ENCODE measurements around the gene CCR6. TPM values are rescaled to one million over a fixed set of nuclear protein-coding genes. Genes with fewer than 3 reads are reported as not detected.
"Not testable (repeated sequence)": the region's sequence is repeated elsewhere in the genome, so short reads cannot be mapped to it uniquely, and the experiment has no call there.

Gene CCR6
- total RNA-seq, 1 experiment from 2014 or later = not detected

DNA sequence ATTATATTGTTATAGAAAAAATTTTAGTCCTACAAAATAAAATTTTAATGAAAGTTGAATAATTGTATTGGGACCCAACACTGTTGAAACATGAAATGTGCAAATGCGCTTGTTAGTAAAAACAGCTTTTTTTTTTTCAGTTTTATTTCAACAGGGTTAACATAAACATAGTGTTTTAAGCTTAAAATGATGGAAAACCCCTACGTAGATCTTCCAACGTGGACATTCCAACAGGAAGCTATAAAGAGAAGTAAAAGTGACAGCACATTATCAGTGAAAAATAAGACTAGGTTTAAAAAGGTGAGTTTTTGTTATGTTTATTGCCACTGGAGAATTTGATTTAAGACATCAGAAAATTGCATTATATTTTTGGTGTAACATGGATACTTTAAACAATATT is 41.4 kb downstream of the CCR6 start:
- POLR2A ChIA-PET = no interaction called here
- peaks cover 2% of the 10 kb centered on the region for H3K27me3 Mint-ChIP-seq (ENCODE audit: insufficient read depth, unreplicated experiment)
- H3K9me3 ChIP-seq = no peaks in the 10 kb centered on the region
- intact Hi-C loops (cut with micrococcal nuclease; ENCODE audit: unreplicated experiment) = no loop called here
- peaks cover 13% of the 10 kb centered on the region for H3K4me1 Mint-ChIP-seq (ENCODE audit: low read depth, unreplicated experiment)
- DNase-seq = no peak
- H3K27ac Mint-ChIP-seq (ENCODE audit: unreplicated experiment) = no peak overlapping the region
- no peaks in the 10 kb centered on the region for H3K27me3 ChIP-seq (replicated peaks; ENCODE audit: control insufficient read depth, insufficient read depth, low read length)
- 0 out of 2 replicates have a peak, but pooled peaks cover 7% of the 10 kb centered on the region for H3K4me1 ChIP-seq
- no peaks in the 10 kb centered on the region for H3K9me3 Mint-ChIP-seq (ENCODE audit: unreplicated experiment)
- CTCF ChIA-PET = no interaction called here
- no peaks in the 10 kb centered on the region for H3K36me3 ChIP-seq (ENCODE audit: control insufficient read depth, insufficient read depth, low read length)
- TF ChIP-seq, protein P1, sequence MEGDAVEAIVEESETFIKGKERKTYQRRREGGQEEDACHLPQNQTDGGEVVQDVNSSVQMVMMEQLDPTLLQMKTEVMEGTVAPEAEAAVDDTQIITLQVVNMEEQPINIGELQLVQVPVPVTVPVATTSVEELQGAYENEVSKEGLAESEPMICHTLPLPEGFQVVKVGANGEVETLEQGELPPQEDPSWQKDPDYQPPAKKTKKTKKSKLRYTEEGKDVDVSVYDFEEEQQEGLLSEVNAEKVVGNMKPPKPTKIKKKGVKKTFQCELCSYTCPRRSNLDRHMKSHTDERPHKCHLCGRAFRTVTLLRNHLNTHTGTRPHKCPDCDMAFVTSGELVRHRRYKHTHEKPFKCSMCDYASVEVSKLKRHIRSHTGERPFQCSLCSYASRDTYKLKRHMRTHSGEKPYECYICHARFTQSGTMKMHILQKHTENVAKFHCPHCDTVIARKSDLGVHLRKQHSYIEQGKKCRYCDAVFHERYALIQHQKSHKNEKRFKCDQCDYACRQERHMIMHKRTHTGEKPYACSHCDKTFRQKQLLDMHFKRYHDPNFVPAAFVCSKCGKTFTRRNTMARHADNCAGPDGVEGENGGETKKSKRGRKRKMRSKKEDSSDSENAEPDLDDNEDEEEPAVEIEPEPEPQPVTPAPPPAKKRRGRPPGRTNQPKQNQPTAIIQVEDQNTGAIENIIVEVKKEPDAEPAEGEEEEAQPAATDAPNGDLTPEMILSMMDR (IDR thresholded peaks at IDR 0.05; ENCODE audit: insufficient read depth in 1 of 2, low read depth in 1 of 2, low read length in 1 of 2, severe bottlenecking in 1 of 2, unreplicated experiment in 1 of 2) = no peak
- H3K4me3 ChIP-seq (ENCODE audit: low read depth, low read length) = no peak overlapping the region
- peaks cover 6% of the 10 kb centered on the region for H3K36me3 Mint-ChIP-seq (ENCODE audit: insufficient read depth, unreplicated experiment)
- no TSS peak for BruUV-seq (replicated peaks)
- H3K4me3 Mint-ChIP-seq (ENCODE audit: unreplicated experiment) = no peak overlapping the region

DNA sequence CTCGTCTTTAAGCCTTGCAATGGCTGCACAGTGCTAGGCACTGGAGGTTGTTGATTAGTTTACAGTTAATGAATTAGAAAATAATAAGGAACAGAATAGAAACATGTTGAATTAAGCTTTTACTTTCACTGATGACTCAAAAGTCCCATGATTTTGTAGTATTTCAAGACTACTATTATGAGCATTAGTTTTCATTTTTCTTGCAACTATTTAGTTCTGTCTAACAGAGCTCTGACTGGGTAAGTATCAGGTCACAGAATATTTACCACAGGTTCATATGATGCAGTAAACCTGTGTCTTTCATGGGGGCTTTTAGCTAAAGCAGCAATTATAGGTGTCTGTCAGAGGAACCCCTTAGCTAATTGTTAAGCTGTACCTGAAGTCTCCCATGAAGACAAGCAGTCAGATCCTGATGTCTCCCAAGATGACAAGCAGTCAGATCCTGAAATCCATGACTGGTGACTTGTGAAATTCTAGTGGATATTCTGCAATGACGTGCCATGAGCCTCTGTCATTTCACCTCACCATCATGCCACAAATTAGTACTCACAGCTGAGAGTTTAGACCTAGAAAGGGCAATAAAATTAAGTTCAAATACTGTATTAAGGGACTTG is 43.1 kb downstream of the CCR6 start:
- H3K4me3 Mint-ChIP-seq (ENCODE audit: unreplicated experiment) = no peak overlapping the region
- ChIA-PET CTCF (no interaction called here), POLR2A (no interaction called here)
- BruUV-seq (replicated peaks) = no TSS peak
- Histone ChIP-seq H3K4me3 (ENCODE audit: low read depth, low read length) (no peak overlapping the region), H3K36me3 (ENCODE audit: control insufficient read depth, insufficient read depth, low read length) (no peaks in the 10 kb centered on the region), H3K27me3 (replicated peaks; ENCODE audit: control insufficient read depth, insufficient read depth, low read length) (no peaks in the 10 kb centered on the region), H3K4me1 (0 out of 2 replicates have a peak, but pooled peaks cover 7% of the 10 kb centered on the region), H3K9me3 (no peaks in the 10 kb centered on the region)
- intact Hi-C loops (cut with micrococcal nuclease; ENCODE audit: unreplicated experiment) = no loop called here
- H3K4me1 Mint-ChIP-seq (ENCODE audit: low read depth, unreplicated experiment) = peaks cover 13% of the 10 kb centered on the region
- H3K36me3 Mint-ChIP-seq (ENCODE audit: insufficient read depth, unreplicated experiment) = peaks cover 6% of the 10 kb centered on the region
- no peak for DNase-seq
- H3K27ac Mint-ChIP-seq (ENCODE audit: unreplicated experiment) = no peak overlapping the region
- H3K27me3 Mint-ChIP-seq (ENCODE audit: insufficient read depth, unreplicated experiment) = peaks cover 3% of the 10 kb centered on the region
- no peaks in the 10 kb centered on the region for H3K9me3 Mint-ChIP-seq (ENCODE audit: unreplicated experiment)
- TF ChIP-seq, protein P1 (IDR thresholded peaks at IDR 0.05; ENCODE audit: insufficient read depth in 1 of 2, low read depth in 1 of 2, low read length in 1 of 2, severe bottlenecking in 1 of 2, unreplicated experiment in 1 of 2) = no peak

DNA sequence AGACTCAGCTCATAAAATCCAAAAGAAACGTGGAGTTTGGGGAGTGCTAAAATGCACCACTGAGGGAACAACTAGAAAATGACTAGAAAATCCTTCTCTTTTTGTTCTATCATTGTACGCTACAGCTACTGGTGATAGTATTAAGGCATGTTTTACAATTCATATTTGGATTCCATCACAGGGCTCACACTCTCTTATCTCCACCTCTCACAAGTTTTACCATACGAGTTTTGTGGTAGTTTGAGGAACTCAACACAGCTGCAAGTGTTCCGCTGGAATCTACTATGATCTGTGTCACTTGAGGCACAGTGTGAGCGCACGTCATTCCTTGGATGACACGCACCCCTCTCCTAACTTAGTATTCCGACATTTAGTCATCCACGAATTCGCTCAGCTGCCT is 44.8 kb downstream of the CCR6 start:
- CTCF ChIA-PET; H3K4me1 ChIP-seq; H3K4me1 Mint-ChIP-seq (ENCODE audit: low read depth, unreplicated experiment); H3K27me3 ChIP-seq (replicated peaks; ENCODE audit: control insufficient read depth, insufficient read depth, low read length); POLR2A ChIA-PET; H3K9me3 ChIP-seq; H3K4me3 Mint-ChIP-seq (ENCODE audit: unreplicated experiment); H3K27me3 Mint-ChIP-seq (ENCODE audit: insufficient read depth, unreplicated experiment); H3K9me3 Mint-ChIP-seq (ENCODE audit: unreplicated experiment); H3K36me3 Mint-ChIP-seq (ENCODE audit: insufficient read depth, unreplicated experiment); BruUV-seq (replicated peaks); H3K4me3 ChIP-seq (ENCODE audit: low read depth, low read length); DNase-seq; H3K36me3 ChIP-seq (ENCODE audit: control insufficient read depth, insufficient read depth, low read length); intact Hi-C loops (cut with micrococcal nuclease; ENCODE audit: unreplicated experiment); H3K27ac Mint-ChIP-seq (ENCODE audit: unreplicated experiment): not testable (repeated sequence)

DNA sequence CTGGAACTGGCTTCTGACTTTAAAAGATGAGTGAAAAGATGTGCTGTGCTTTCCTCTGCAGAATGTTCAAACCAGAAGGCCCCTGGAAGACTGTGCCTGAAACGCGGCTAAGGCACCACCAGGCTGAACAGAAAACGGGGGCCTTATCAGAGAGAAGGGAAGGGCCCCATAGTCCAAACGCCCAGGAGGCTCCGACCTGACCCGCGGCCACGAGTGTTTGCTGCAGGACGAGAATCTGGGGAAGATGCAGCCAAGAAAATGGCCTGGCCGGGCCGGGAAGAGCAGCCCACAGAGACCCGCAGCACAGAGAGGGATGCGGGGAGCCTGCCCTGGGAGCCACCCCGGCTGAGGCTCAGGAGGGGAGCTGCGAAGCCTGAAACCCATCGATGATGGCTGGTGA is 45.4 kb downstream of the CCR6 start:
- H3K27ac Mint-ChIP-seq (ENCODE audit: unreplicated experiment); H3K4me3 Mint-ChIP-seq (ENCODE audit: unreplicated experiment); H3K9me3 Mint-ChIP-seq (ENCODE audit: unreplicated experiment); CTCF ChIA-PET; POLR2A ChIA-PET; H3K27me3 ChIP-seq (replicated peaks; ENCODE audit: control insufficient read depth, insufficient read depth, low read length); H3K4me1 ChIP-seq; H3K4me1 Mint-ChIP-seq (ENCODE audit: low read depth, unreplicated experiment); H3K4me3 ChIP-seq (ENCODE audit: low read depth, low read length); H3K36me3 ChIP-seq (ENCODE audit: control insufficient read depth, insufficient read depth, low read length); H3K9me3 ChIP-seq; DNase-seq; intact Hi-C loops (cut with micrococcal nuclease; ENCODE audit: unreplicated experiment); H3K27me3 Mint-ChIP-seq (ENCODE audit: insufficient read depth, unreplicated experiment); H3K36me3 Mint-ChIP-seq (ENCODE audit: insufficient read depth, unreplicated experiment); BruUV-seq (replicated peaks): not testable (repeated sequence)

DNA sequence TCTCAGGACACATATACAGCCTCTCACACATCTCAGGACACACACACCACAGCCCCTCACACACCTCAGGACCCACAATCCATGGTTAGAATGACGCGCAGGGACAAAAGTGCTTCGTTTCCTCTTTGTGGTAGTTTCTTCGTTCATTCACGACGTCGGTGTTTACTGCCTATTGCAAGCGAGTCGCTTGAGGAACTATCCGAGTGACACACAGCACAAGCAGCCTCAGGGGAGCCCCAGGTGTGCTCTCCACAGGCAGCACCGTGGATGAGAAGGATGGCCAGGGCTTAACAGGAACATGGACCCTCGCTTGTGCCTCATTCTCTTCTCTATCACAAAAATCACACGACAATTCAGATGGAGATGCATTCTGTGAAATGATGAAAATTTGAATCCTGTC is 47.0 kb downstream of the CCR6 start:
- H3K36me3 ChIP-seq (ENCODE audit: control insufficient read depth, insufficient read depth, low read length); H3K4me1 ChIP-seq; DNase-seq; H3K27ac Mint-ChIP-seq (ENCODE audit: unreplicated experiment); intact Hi-C loops (cut with micrococcal nuclease; ENCODE audit: unreplicated experiment); BruUV-seq (replicated peaks); H3K9me3 Mint-ChIP-seq (ENCODE audit: unreplicated experiment); CTCF ChIA-PET; H3K4me3 ChIP-seq (ENCODE audit: low read depth, low read length); H3K4me1 Mint-ChIP-seq (ENCODE audit: low read depth, unreplicated experiment); H3K9me3 ChIP-seq; POLR2A ChIA-PET; H3K27me3 Mint-ChIP-seq (ENCODE audit: insufficient read depth, unreplicated experiment); H3K36me3 Mint-ChIP-seq (ENCODE audit: insufficient read depth, unreplicated experiment); H3K27me3 ChIP-seq (replicated peaks; ENCODE audit: control insufficient read depth, insufficient read depth, low read length); H3K4me3 Mint-ChIP-seq (ENCODE audit: unreplicated experiment): not testable (repeated sequence)

DNA sequence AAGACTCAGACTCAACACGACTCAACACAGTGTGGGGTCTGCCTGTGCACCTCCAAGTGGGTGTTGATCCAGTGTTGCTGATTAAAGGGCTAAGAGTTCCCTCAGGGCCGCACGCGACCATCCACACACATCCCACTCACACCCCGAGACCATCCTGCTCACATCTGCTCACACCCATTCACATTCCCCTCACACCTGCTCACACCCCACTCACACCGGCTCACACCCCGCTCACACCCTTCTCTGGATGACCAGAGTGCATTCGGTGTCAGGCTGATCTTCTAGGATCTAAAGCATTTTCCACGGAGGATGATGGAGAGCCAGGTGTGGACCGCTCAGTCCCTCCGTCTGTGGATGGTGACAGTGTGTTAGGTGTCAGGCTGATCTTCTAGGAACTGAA is 48.4 kb downstream of the CCR6 start:
- H3K4me3 Mint-ChIP-seq (ENCODE audit: unreplicated experiment); H3K4me1 Mint-ChIP-seq (ENCODE audit: low read depth, unreplicated experiment); POLR2A ChIA-PET; BruUV-seq (replicated peaks); DNase-seq; intact Hi-C loops (cut with micrococcal nuclease; ENCODE audit: unreplicated experiment); H3K9me3 Mint-ChIP-seq (ENCODE audit: unreplicated experiment); H3K36me3 ChIP-seq (ENCODE audit: control insufficient read depth, insufficient read depth, low read length); H3K4me1 ChIP-seq; H3K36me3 Mint-ChIP-seq (ENCODE audit: insufficient read depth, unreplicated experiment); H3K9me3 ChIP-seq; H3K27ac Mint-ChIP-seq (ENCODE audit: unreplicated experiment); CTCF ChIA-PET; H3K4me3 ChIP-seq (ENCODE audit: low read depth, low read length); H3K27me3 Mint-ChIP-seq (ENCODE audit: insufficient read depth, unreplicated experiment); H3K27me3 ChIP-seq (replicated peaks; ENCODE audit: control insufficient read depth, insufficient read depth, low read length): not testable (repeated sequence)

Data from Caco-2 (cell line).